Measurements from ENCODE around the gene FKBP4.

GRCh38 chr12:2820432-2820831 lies 25.7 kb downstream of the FKBP4 start:
- TF ChIP-seq CTCF (IDR thresholded peaks at IDR 0.05) (no peak), EZH2 (IDR thresholded peaks at IDR 0.05; ENCODE audit: borderline replicate concordance, insufficient read depth, low read depth, low read length, poor library complexity, severe bottlenecking) (no peak)

Measured in B cell (primary cell).